ENCODE results near the gene ELN.

The ELN gene

DNA sequence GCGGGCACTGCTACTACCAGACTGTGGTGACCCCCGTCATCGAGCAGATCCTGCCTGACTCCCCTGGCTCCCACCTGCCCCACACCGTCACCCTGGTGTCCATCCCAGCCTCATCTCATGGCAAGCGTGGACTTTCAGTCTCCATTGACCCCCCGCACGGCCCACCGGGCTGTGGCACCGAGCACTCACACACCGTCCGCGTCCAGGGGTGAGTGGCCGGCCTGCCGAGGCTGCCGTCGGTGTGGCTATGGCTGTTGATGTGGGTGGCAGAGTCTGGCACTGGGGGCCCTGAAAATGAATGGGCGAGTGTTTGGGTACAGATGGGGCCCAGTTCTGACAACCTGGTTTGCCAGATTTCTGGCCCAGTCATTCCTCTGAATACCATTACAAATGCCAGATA is 71.1 kb downstream of the ELN start:
- DNase-seq, result no peak

DNA sequence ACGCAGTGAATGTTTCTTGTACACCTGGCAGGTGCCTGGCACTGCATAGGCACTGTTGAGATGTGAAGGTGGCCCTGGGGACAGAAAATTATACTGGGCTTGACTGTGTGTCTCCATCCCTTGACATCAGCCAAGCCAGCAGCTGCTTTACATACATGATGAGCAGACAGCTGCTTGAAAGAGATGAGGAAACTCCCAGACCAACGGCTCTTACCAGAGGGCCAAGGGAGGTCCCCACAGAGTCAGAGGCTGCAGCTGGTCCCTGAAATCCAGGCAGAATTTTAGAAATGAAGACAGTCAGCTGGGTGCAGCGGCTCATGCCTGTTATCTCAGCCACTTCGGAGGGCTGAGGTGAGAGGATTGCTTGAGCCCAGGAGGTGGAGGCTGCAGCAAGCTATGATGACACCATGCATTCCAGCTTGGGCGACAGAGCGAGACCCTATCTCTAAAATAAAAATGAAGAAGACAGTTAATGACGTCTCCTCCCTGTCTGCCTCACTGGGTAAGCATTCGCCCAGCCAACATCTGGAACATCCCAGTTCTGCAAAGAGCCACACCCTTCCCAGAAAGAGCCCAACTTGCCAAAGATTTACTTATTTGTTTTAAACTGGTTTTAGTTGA is 73.2 kb downstream of the ELN start:
- no peak for DNase-seq

DNA sequence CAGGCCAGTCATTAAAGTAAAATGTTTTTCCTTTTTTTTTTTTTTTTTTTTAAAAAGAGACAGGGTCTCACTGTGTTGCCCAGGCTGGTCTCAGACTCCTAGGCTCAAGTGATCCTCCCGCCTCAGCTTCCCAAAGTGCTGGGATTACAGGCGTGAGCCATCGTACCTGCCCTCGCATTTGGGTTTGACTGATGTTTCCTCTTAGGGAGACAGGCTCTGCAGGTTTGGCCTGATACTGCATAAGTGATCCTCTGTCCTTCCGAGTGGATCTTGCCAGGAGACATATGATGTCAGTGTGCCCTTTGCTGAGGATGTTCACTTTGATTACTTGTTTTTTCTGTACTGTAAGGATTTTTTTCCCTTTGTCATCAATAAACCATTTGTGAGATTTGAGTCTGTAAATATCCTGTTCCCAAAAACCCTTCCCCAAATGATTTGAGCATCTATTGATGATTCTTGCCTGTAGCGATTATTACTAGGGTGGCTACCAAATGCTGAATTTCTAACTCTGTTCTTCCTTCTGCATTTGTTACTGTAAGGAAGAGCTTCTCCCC is 75.3 kb downstream of the ELN start:
- no peak for DNase-seq

DNA sequence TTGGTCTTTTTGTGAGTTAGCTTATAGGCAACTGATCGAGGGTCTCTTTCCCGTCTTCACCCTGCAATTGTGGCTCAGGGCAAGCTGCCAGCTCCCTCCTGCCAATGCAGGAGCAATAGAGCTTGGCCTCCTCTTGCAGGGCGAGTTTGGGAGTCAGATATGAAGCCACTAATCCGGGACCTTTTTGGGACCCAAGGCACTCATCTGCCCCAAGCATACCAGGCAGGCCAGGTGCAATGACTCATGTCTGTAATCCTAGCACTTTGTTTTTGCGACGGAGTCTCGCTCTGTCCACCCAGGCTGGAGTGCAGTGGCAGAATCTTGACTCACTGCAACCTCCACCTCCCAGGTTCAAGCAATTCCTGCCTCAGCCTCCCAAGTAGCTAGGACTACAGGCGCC is 76.7 kb downstream of the ELN start:
- DNase-seq, result no peak

DNA sequence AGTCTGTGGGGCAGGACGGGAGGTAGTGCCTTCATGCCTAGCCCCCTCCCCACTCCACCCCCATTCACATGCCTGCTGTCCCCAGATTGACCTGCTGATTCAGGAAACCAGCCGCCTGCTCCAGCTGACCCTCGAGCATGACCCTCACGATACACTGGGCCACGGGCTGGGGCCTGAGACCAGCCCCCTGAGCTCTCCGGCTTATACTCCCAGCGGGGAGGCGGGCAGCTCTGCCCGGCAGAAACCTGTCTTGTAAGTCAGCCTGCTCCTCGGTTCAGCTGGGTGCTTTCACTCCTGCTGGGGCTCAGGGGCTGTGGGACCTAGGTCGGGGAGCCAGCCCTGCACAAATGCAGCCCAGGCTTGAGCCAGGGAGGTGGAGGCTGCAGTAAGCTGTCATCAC is 78.0 kb downstream of the ELN start:
- DNase-seq, result no peak

DNA sequence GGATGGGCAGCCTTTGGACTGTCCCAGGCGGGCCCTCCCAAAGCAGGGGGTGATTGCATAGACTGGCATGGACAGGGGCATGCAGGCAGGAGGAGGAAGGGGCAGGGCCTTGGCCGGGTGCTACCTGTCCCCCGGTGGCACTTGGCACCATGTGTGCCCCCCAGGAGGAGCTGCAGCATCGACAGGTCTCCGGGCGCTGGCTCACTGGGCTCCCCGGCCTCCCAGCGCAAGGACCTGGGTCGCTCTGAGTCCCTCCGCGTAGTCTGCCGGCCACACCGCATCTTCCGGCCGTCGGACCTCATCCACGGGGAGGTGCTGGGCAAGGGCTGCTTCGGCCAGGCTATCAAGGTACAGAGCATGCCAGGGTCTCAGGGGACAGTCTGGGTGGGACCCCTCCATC is 78.9 kb downstream of the ELN start:
- no peak for DNase-seq

DNA sequence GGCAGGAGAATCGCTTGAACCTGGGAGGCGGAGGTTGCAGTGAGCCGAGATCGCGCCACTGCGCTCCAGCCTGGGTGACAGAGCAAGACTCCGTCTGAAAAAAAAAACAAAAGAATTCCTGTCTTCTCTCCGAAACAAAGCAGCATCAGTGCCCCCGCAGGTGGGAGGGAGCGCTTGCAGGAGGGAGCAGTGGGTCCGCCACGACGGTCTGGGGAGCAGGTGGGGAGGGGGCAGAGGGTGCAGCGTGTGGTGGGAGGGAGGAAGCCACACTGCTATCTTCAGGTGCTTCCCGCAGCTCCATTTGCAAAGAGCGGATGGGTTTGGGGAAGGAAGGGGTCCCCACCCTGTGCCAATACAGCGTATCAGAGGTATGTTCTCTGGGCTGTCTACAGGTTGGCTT is 87.4 kb downstream of the ELN start:
- DNase-seq, result no peak

DNA sequence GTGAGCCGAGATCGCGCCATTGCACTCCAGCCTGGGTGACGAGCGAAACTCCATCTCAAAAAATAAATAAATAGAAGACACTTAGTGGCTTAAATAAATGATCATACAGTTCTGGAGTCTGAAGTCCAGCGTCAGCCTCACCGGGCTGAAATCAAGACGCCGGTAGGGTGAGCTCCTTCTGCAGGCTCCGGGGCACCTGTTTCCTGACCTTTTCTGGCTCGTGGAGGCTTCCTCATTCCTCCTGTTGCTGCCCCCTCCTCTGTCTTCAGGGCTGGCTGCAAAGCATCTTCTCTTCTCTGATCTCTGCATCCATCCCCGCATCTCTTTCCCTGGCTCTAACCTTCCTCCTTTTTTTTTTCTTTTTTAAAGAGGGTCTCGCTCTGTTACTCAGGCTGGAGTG is 88.4 kb downstream of the ELN start:
- no peak for DNase-seq
